Sigmoid colon (tissue), 4 donors: ENCODE measurements around the gene OIP5.

Source experiments
- CTCF ChIP-seq, 4 experiments: fragments of 450-650 bp in 3 of 4; fragments of 200-600 bp in 1 of 4; IDR thresholded peaks; one replicate each; pipeline ENCODE4 v1.5.1; 2016 to 2019; ENCODE audit warnings: antibody characterized with exemption in 4 of 4, mild to moderate bottlenecking in 3 of 4, moderate library complexity in 2 of 4
- POLR2AphosphoS5 ChIP-seq, 4 donors: sonication (generic); formaldehyde crosslinking; IDR thresholded peaks; one replicate each; pipeline ENCODE4 v1.6.1; 2017; ENCODE audit warnings: antibody characterized with exemption in 4 of 4

- TF ChIP-seq CTCF (IDR thresholded peaks at IDR 0.05) = no peak
- TF ChIP-seq POLR2AphosphoS5 (IDR thresholded peaks at IDR 0.05) = no peak
These were observed 55.6 kb downstream of the OIP5 start for GRCh38 chr15:41276831-41277230.
